Lower lobe of right lung (tissue), 2 donors: ENCODE results near the gene TM7SF3. TPM values are rescaled to one million over a fixed set of nuclear protein-coding genes. Genes with fewer than 3 reads are reported as not detected.

ENCODE experiments used
- ATAC-seq, 2 donors: fragments of 200-7000 bp; cut with Tn5 transposase; one replicate each; pipeline ENCODE4 v1.9.1; 2020 to 2022; ENCODE audit warnings: mild to moderate bottlenecking in 2 of 2, moderate library complexity in 2 of 2
- DNase-seq: peaks from one replicate; pipeline ENCODE4 v3.0.0-alpha.2; 2020
- H3K27ac ChIP-seq: fragments of 200-600 bp; one replicate; pipeline ENCODE4 v1.8.0; 2022
- H3K27me3 ChIP-seq: fragments of 200-600 bp; one replicate; pipeline ENCODE4 v1.8.0; 2022; ENCODE audit warnings: low read depth
- H3K36me3 ChIP-seq: fragments of 200-600 bp; one replicate; pipeline ENCODE4 v1.8.0; 2022; ENCODE audit warnings: mild to moderate bottlenecking
- H3K4me1 ChIP-seq: fragments of 200-600 bp; one replicate; pipeline ENCODE4 v1.8.0; 2022
- H3K4me3 ChIP-seq: fragments of 200-600 bp; one replicate; pipeline ENCODE4 v1.8.0; 2022; ENCODE audit warnings: mild to moderate bottlenecking
- H3K9me3 ChIP-seq: fragments of 200-600 bp; one replicate; pipeline ENCODE4 v1.8.0; 2022
- CTCF ChIP-seq: fragments of 200-600 bp; IDR thresholded peaks from one replicate; pipeline ENCODE4 v1.8.0; 2022; ENCODE audit warnings: antibody characterized with exemption, mild to moderate bottlenecking
- intact Hi-C: fragments of 100-400 bp; cut with DNase I; formaldehyde crosslinking; loops from one replicate; pipeline ENCODE4 v1.11.0; 2022
- total RNA-seq: library from RNA; stranded (reverse); fragmentation: NEBNext Ultra II Directional; extraction: Animal tissue kit (Norgen Biotek cat#: 25700); gene quantifications from one replicate; pipeline ENCODE4 v1.2.1, GENCODE V29; 2021
- donor health status: DM: no; HTN: yes; CAD: no; lungs with severe emphysema.

TM7SF3 gene
- total RNA-seq, 1 donor from 2014 or later, result 70.9 TPM

- H3K9me3 ChIP-seq, result no peaks in the 10 kb centered on the region
- peaks cover 58% of the 10 kb centered on the region for H3K4me1 ChIP-seq
- DNase-seq, result no peak
- intact Hi-C loops, result loop anchor here (10.0 kb wide), 2 partner anchors 80 to 290 kb away; partner anchors contain the start of genes FGFR1OP2 and INTS13
- peak overlapping the region; percentile 95 for H3K27ac ChIP-seq
- H3K27me3 ChIP-seq, result no peaks in the 10 kb centered on the region
- no peak for TF ChIP-seq CTCF
- no peaks in the 10 kb centered on the region for H3K36me3 ChIP-seq
- no peak for ATAC-seq
- peak overlapping the region; percentile 88 for H3K4me3 ChIP-seq
Observed at GRCh38 chr12:27014859-27015729, 910 bp upstream of the TM7SF3 start.

DNA sequence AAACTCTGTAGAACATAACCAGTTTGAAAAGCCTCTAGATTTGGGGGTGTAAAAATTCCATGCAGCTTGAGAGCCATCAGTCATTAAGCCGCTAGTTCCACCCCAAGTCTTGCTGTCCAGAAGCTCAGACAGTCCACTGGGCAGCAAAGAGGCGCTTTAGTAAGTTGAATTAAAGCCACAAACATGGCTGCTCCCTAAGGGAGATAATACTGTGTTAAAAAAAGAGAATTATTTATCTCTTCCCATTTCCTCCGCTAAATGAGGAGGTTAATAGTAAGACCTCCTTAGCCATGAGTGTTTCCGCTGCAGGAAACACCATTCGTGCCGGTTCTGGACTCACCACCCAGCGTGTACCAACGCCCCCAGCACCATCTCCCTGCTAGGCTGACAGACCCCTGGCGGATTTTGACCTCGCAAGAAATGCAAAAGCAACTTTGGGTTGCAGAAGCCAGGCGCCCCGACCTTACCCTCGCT lies 536 bp downstream of the TM7SF3 start:
- intact Hi-C loops, result loop anchor here (10.0 kb wide), 2 partner anchors 79 to 291 kb away; partner anchors contain the start of genes FGFR1OP2 and INTS13
- H3K9me3 ChIP-seq, result no peaks in the 10 kb centered on the region
- H3K4me3 ChIP-seq, result peak overlapping the region; percentile 88
- ATAC-seq (peak; percentile 32 to 37), DNase-seq (no peak)
- peak overlapping the region; percentile 95 for H3K27ac ChIP-seq
- H3K27me3 ChIP-seq, result no peaks in the 10 kb centered on the region
- TF ChIP-seq CTCF, result no peak
- peaks cover 63% of the 10 kb centered on the region for H3K4me1 ChIP-seq
- H3K36me3 ChIP-seq, result no peaks in the 10 kb centered on the region

DNA sequence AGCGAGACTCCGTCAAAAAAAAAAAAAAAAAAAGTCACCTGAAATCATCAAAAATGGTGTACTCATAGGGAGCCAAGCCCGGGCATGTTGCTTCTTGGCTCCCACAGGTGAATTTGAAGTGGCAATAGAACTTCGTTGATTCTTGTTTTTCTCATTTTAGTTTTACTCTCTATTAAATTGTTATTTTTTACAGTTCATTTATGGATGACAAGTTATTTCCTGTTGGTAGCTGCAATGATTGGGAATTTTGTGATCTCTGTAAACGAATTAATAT lies 1.3 kb downstream of the TM7SF3 start:
- Histone ChIP-seq H3K36me3 (no peaks in the 10 kb centered on the region), H3K4me3 (peak overlapping the region; percentile 88), H3K4me1 (peaks cover 69% of the 10 kb centered on the region), H3K27me3 (no peaks in the 10 kb centered on the region), H3K9me3 (no peaks in the 10 kb centered on the region), H3K27ac (peak overlapping the region; percentile 95)
- ATAC-seq (no peak), DNase-seq (no peak)
- intact Hi-C loops, result loop anchor here (10.0 kb wide), 2 partner anchors 78 to 292 kb away; partner anchors contain the start of genes FGFR1OP2 and INTS13
- no peak for TF ChIP-seq CTCF

DNA sequence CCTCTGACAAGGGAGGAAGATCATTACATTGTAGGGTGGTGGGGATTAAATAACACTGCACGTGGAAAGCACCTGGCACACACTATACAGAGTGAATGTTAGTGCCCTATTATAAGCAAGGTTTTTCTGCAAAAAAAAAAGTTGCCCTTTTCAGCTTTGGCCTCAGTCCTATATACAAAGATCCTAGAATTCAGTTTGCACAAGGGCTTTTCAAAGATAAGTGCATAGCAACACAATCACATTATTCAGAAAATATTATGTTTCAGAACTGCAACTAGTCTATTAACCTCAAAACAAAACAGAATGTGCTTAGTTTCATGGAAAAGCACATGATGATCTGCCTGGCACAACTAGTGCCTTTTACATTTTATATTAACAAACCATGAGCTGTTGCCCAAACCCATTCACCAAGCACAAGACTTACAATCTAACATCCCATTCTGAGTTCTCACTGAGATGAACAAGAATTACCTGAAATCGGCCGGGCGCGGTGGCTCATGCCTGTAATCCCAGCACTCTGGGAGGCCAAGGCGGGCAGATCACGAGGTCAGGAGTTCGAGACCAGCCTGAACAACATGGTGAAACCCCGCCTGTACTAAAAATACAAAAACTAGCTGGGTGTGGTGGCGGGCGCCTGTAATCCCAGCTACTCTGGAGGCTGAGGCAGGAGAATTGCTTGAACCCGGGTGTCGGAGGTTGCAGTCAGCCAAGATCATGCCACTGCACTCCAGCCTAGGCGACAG lies 1.8 kb downstream of the TM7SF3 start:
- DNase-seq (no peak), ATAC-seq (peak; percentile 5 to 38)
- H3K4me1 ChIP-seq, result peaks cover 74% of the 10 kb centered on the region
- no peak for TF ChIP-seq CTCF
- peak overlapping the region; percentile 88 for H3K4me3 ChIP-seq
- H3K27me3 ChIP-seq, result no peaks in the 10 kb centered on the region
- no peaks in the 10 kb centered on the region for H3K36me3 ChIP-seq
- no peaks in the 10 kb centered on the region for H3K9me3 ChIP-seq
- intact Hi-C loops, result loop anchor here (10.0 kb wide), 2 partner anchors 78 to 292 kb away; partner anchors contain the start of genes FGFR1OP2 and INTS13
- peak overlapping the region; percentile 95 for H3K27ac ChIP-seq

DNA sequence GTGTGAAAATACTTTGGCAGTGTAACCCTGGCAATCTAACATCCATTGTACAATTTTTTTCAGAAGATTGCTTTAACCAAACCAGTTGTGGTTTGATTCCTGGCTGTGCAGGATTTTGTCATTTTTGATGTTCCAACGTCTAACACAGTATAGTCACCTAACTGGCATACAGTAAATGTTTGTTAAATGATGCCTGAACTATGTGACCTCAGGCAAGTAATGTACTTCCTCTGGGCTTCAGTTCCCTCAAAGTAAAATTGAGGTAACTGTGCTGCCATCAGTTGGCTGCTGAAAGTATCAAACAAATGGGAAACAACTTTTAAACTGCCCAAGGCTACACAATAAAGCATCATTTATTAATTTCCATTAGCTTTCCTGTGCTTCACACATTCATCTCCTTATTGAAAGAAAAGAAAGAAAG lies 4.3 kb downstream of the TM7SF3 start:
- ATAC-seq (no peak), DNase-seq (no peak)
- no peak for TF ChIP-seq CTCF
- H3K36me3 ChIP-seq, result no peaks in the 10 kb centered on the region
- H3K4me3 ChIP-seq, result no peak overlapping the region
- no peaks in the 10 kb centered on the region for H3K27me3 ChIP-seq
- H3K9me3 ChIP-seq, result no peaks in the 10 kb centered on the region
- intact Hi-C loops, result loop anchor here (10.0 kb wide), 2 partner anchors 75 to 295 kb away; partner anchors contain the start of genes FGFR1OP2 and INTS13
- H3K4me1 ChIP-seq, result peaks cover 57% of the 10 kb centered on the region
- H3K27ac ChIP-seq, result no peak overlapping the region
